OCI-LY1 (cell line): ENCODE results near the gene KRTAP5-1.

ENCODE experiments used
- CTCF ChIP-seq: fragments of 200-600 bp; sonication (generic), shearing (Covaris generic); IDR thresholded peaks from 2 replicates; pipeline ENCODE4 v1.5.1; 2017; ENCODE audit warnings: mild to moderate bottlenecking, antibody characterized with exemption, low read length, moderate library complexity, mixed read lengths
- EZH2 ChIP-seq: fragments of 200-600 bp; sonication (generic), shearing (Covaris generic); IDR thresholded peaks from 2 replicates; pipeline ENCODE4 v1.8.0; 2017; ENCODE audit warnings: borderline replicate concordance, mixed run types, mild to moderate bottlenecking, antibody characterized with exemption, low read length, moderate library complexity, mixed read lengths

- no peak for TF ChIP-seq CTCF
- TF ChIP-seq EZH2, result no peak
These were observed 37.5 kb downstream of the KRTAP5-1 start for GRCh38 chr11:1547467-1548098.
